HG03442 (cell line): ENCODE measurements around the gene RCOR2.

ENCODE experiments used
- ATAC-seq: cut with Tn5 transposase; IDR thresholded peaks from one replicate; pipeline ENCODE4 v1.9.1; 2021; ENCODE audit warnings: mild to moderate bottlenecking, moderate library complexity; ENCODE audit not compliant: unreplicated experiment

Gene RCOR2

GRCh38 chr11:63908631-63909401 is 8.1 kb downstream of the RCOR2 start:
- no peak for ATAC-seq

GRCh38 chr11:63907808-63908530 is 9.0 kb downstream of the RCOR2 start:
- no peak for ATAC-seq

GRCh38 chr11:63907063-63907462 is 9.9 kb downstream of the RCOR2 start:
- no peak for ATAC-seq

GRCh38 chr11:63906585-63906984 is 10.4 kb downstream of the RCOR2 start:
- ATAC-seq = no peak

- no peak for ATAC-seq
Observed at GRCh38 chr11:63906087-63906486, 10.9 kb downstream of the RCOR2 start.

GRCh38 chr11:63905179-63905578 is 11.8 kb downstream of the RCOR2 start:
- no peak for ATAC-seq

- no peak for ATAC-seq
Observed at GRCh38 chr11:63904743-63905142, 12.2 kb downstream of the RCOR2 start.

GRCh38 chr11:63903884-63904283 is 13.1 kb downstream of the RCOR2 start:
- no peak for ATAC-seq

- no peak for ATAC-seq
Observed at GRCh38 chr11:63901660-63902059, 15.3 kb downstream of the RCOR2 start.

GRCh38 chr11:63897459-63898146 is 19.4 kb downstream of the RCOR2 start:
- ATAC-seq = no peak

- no peak for ATAC-seq
Observed at GRCh38 chr11:63896071-63896470, 20.9 kb downstream of the RCOR2 start.

GRCh38 chr11:63893355-63893754 is 23.6 kb downstream of the RCOR2 start:
- no peak for ATAC-seq

- ATAC-seq = no peak
Observed at GRCh38 chr11:63892228-63892627, 24.7 kb downstream of the RCOR2 start.

- no peak for ATAC-seq
Observed at GRCh38 chr11:63890368-63890767, 26.6 kb downstream of the RCOR2 start.

- no peak for ATAC-seq
Observed at GRCh38 chr11:63889344-63889743, 27.6 kb downstream of the RCOR2 start.

GRCh38 chr11:63888170-63889086 is 28.5 kb downstream of the RCOR2 start:
- no peak for ATAC-seq

- ATAC-seq = no peak
Observed at GRCh38 chr11:63887386-63887999, 29.5 kb downstream of the RCOR2 start.

GRCh38 chr11:63884196-63884932 is 32.6 kb downstream of the RCOR2 start:
- ATAC-seq = no peak

- no peak for ATAC-seq
Observed at GRCh38 chr11:63883791-63884190, 33.2 kb downstream of the RCOR2 start.
